Ovary (tissue), 9 donors: ENCODE data around the gene TRIM33. TPM values are rescaled to one million over a fixed set of nuclear protein-coding genes. Genes with fewer than 3 reads are reported as not detected.
A peak's percentile ranks its signal among the peaks of the same experiment; 100 is the strongest.

Experiments used
- DNase-seq, 5 donors: peaks; one replicate each; pipeline ENCODE4 v3.0.0-alpha.2; 2019 to 2020
- H3K27ac ChIP-seq, 2 donors: fragments of 200-600 bp; one replicate each; pipeline versions ENCODE4 v1.5.1 to v1.8.0; 2019 to 2022
- H3K27me3 ChIP-seq: fragments of 200-600 bp; one replicate; pipeline ENCODE4 v1.8.0; 2022
- H3K36me3 ChIP-seq: fragments of 200-600 bp; sonication (generic); one replicate; pipeline ENCODE4 v1.5.1; 2019
- H3K4me1 ChIP-seq: one replicate; pipeline ENCODE4 v1.8.1; 2013; ENCODE audit warnings: mild to moderate bottlenecking, moderate library complexity; ENCODE audit not compliant: insufficient read depth
- H3K4me3 ChIP-seq: fragments of 200-600 bp; sonication (generic); one replicate; pipeline ENCODE4 v1.5.1; 2017
- H3K9me3 ChIP-seq, 2 donors: fragments of 200-600 bp in 1 of 2; sonication (generic) in 1 of 2; one replicate each; pipeline versions ENCODE4 v1.5.1 to v1.8.1; 2013 to 2019; ENCODE audit warnings: mild to moderate bottlenecking in 1 of 2, moderate library complexity in 1 of 2
- EP300 ChIP-seq: sonication (generic); formaldehyde crosslinking; IDR thresholded peaks from one replicate; pipeline ENCODE4 v1.6.1; 2017; ENCODE audit warnings: antibody characterized with exemption
- POLR2A ChIP-seq: fragments of 450-650 bp; IDR thresholded peaks from one replicate; pipeline ENCODE4 v1.6.1; 2017; ENCODE audit warnings: antibody characterized with exemption, mild to moderate bottlenecking, moderate library complexity
- WGBS, 3 donors: extraction: QIAGEN DNeasy Blood & Tissue Kit in 1 of 3; methylation state at CpG; one replicate each; pipeline versions ENCODE4 v1.1.5 to v1.1.7; 2013 to 2017; 5-methylcytosine and 5-hydroxymethylcytosine counted together
- intact Hi-C, 4 donors: fragments of 100-400 bp; cut with DNase I; formaldehyde crosslinking; loops; one replicate each; pipeline versions ENCODE4 v1.11.0 to v1.15.1; 2022 to 2023
- polyA plus RNA-seq, 2 donors: library from polyadenylated mRNA; stranded (reverse); fragments of 200-250 nt in 1 of 2; fragments of 350-450 nt in 1 of 2; fragmentation: Illumina TruSeq in 1 of 2; extraction: RNeasy Lipid Tissue Mini Kit (QIAGEN cat#74804) in 1 of 2; gene quantifications; one replicate each; pipeline ENCODE4 v1.2.3, GENCODE V29; 2013 to 2014
- total RNA-seq, 7 donors: library from RNA; depleted of rRNA in 2 of 7; stranded (reverse); fragments of >200 nt in 2 of 7; fragmentation: NEBNext Ultra II Directional in 3 of 7; extraction: Animal tissue kit (Norgen Biotek cat#: 25700) in 3 of 7; gene quantifications; one replicate each; pipeline versions ENCODE4 v1.1.0 to v1.2.4, GENCODE V29; 2016 to 2023
- TF ChIP-seq, protein P1 (sequence below), 3 donors: fragments of 450-650 bp in 2 of 3; fragments of 200-600 bp in 1 of 3; IDR thresholded peaks; one replicate each; pipeline versions ENCODE4 v1.5.1 to v1.8.0; 2016 to 2022; ENCODE audit warnings: antibody characterized with exemption in 3 of 3, mild to moderate bottlenecking in 1 of 3
- donor health status: DM: no; HTN: no; CAD: no; lungs with moderate emphysema.
- donor health status: DM: no; HTN: no; CAD: no.
- donor health status: Bipolar disorder and iron deficiency.
- donor health status: DM: yes; HTN: yes; CAD: no.
- donor health status: DM: no; HTN: no; CAD: no.
- donor health status: DM: yes; HTN: yes; CAD: no.

Gene TRIM33
- total and polyA plus RNA-seq, 9 donors: 11.1 to 49.6 (median 38.3) TPM

DNA sequence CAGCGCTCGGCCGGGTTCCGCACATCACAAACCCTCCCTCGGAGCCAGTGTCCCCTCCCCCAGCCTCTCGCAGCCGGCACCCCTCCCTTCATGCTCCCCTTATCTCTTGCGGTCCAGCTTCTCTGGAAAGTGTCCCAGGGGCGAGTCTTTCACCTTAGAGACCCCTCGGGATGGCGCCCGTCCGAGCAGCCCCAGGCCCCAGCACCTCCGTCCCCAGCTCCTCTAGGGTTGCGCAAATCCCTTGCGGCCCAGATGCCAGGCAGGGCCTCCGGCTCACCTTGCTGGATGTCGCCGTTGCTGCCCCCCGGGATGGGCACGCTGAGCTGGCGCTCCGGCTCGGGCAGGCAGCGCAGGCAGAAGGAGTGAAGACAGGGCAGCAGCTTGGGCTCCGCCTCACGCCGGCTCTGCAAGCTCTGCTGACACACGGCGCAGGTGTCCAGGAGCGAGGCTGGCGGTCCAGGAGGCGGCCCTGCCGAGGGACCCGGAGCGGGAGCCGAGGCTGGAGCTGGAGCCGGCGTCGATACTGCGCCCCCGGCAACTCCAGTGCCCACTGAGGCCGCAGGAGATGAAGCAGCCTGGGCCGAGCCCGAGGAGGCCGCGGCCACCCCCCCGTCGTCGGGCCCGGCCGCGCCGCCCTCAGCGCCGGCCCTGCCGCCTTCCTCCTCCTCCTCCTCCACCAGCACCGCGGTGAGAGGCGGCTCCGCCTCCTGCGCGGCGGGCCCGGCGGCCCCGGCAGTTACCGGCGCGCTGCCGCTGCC is 550 bp downstream of the TRIM33 start:
- WGBS, 3 donors: 0 to 1% (median 0%) methylated on average over 48 to 70 of the region's 71 CpGs
- no peaks in the 10 kb centered on the region for H3K27me3 ChIP-seq
- peaks cover 7% of the 10 kb centered on the region for H3K4me1 ChIP-seq
- intact Hi-C loops: loop anchor here in 1 of 4 donors (5.0 kb wide), 1 partner anchor 592 kb away; no protein-coding TSS in a partner anchor
- TF ChIP-seq EP300: no peak
- no peak for TF ChIP-seq POLR2A
- TF ChIP-seq, protein P1, sequence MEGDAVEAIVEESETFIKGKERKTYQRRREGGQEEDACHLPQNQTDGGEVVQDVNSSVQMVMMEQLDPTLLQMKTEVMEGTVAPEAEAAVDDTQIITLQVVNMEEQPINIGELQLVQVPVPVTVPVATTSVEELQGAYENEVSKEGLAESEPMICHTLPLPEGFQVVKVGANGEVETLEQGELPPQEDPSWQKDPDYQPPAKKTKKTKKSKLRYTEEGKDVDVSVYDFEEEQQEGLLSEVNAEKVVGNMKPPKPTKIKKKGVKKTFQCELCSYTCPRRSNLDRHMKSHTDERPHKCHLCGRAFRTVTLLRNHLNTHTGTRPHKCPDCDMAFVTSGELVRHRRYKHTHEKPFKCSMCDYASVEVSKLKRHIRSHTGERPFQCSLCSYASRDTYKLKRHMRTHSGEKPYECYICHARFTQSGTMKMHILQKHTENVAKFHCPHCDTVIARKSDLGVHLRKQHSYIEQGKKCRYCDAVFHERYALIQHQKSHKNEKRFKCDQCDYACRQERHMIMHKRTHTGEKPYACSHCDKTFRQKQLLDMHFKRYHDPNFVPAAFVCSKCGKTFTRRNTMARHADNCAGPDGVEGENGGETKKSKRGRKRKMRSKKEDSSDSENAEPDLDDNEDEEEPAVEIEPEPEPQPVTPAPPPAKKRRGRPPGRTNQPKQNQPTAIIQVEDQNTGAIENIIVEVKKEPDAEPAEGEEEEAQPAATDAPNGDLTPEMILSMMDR (IDR thresholded peaks at IDR 0.05): no peak
- H3K9me3 ChIP-seq: no peaks in the 10 kb centered on the region
- peak overlapping the region; percentile 81 for H3K4me3 ChIP-seq
- peak overlapping the region; percentile 91 to 99 for H3K27ac ChIP-seq
- peak; percentile 41 to 70 (median 65) for DNase-seq
- no peaks in the 10 kb centered on the region for H3K36me3 ChIP-seq

DNA sequence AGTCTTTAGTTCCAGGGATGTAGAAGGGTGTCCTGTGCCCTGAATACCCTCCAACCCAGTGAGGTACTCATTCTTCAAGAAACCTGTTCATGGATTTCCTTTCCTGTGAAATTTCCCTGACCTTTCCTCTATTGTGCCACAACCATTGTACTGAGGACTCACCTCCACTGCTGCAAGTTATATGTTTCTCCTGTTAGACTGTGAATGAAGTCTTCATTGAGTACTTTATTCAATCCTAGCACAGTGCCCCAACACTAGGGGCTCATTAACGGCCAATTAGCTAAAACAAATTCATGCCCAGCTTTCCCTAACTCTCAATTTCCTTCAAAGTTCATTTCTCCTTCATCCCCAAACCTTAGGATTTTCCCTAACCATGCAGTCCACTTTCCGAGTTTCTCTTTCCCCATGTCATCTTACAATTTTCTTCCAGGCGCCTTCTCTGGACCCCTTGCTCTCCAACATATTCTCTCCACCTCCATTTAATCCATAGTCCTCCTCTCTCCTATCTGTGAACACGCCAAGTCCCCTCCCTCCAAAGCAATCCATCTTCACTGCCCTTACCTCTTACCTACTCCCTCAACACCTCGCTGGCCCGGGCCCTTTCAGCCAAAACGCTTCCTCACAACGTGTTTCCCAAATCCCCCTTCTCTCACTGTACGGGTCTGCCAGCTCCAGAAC is 1.3 kb downstream of the TRIM33 start:
- 1% methylated on average over 9 of the region's 9 CpGs for WGBS, 3 donors
- intact Hi-C loops: loop anchor here in 1 of 4 donors (5.0 kb wide), 1 partner anchor 593 kb away; no protein-coding TSS in a partner anchor
- H3K4me1 ChIP-seq: peaks cover 7% of the 10 kb centered on the region
- no peaks in the 10 kb centered on the region for H3K36me3 ChIP-seq
- H3K9me3 ChIP-seq: no peaks in the 10 kb centered on the region
- TF ChIP-seq, protein P1 (IDR thresholded peaks at IDR 0.05): no peak
- TF ChIP-seq EP300 (no peak), POLR2A (no peak)
- H3K27ac ChIP-seq: peak overlapping the region in 1 of 2 donors; percentile 99
- peak overlapping the region; percentile 81 for H3K4me3 ChIP-seq
- H3K27me3 ChIP-seq: no peaks in the 10 kb centered on the region
- DNase-seq: no peak

DNA sequence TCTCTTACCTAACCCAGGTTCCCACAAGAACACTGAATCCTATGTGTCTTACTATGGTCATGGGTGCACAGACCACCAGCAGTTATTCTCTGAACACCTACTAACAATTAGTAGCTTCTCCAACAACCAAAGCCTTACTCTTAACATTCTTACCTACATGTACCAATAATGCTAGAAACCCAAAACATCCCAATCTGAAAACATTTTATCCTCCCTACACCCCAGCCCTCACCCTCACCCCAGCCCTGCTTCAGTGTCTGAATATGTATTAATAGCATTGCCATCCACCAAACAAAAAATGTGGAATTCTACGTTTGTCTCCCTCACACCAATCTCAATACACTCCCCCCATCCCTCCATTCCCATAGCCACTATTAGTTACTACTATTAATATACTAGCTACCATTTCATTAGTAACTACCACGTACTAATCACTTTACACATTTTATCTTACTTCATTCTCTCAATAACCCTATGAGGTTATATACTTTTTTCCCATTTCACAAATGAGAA is 2.6 kb downstream of the TRIM33 start:
- no peak overlapping the region for H3K27ac ChIP-seq
- WGBS, 3 donors: 50 to 56% (median 54%) methylated on average over 2 of the region's 2 CpGs
- intact Hi-C loops: no loop called here
- H3K4me1 ChIP-seq: peaks cover 7% of the 10 kb centered on the region
- TF ChIP-seq, protein P1 (IDR thresholded peaks at IDR 0.05): no peak
- no peak for TF ChIP-seq EP300
- no peak for TF ChIP-seq POLR2A
- no peaks in the 10 kb centered on the region for H3K9me3 ChIP-seq
- no peaks in the 10 kb centered on the region for H3K36me3 ChIP-seq
- DNase-seq: no peak
- no peaks in the 10 kb centered on the region for H3K27me3 ChIP-seq
- H3K4me3 ChIP-seq: no peak overlapping the region

DNA sequence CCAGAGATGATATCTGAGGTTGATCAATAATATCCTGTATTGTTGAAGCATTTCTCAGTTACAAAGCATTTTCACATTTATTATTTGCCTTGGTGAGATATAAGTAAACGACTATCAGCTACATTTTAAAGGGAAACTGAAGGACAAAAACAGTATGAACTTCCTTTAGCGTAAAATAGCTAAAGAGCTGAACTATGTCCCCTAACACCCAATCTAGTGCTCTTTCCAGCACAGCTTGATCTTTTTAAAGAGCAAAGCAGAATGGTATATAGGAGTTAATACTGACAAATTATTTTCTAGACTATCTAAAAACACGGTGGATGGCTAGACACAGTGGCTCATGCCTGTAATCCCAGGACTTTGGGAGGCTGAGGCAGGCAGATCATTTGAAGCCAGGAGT is 3.5 kb downstream of the TRIM33 start:
- no peaks in the 10 kb centered on the region for H3K36me3 ChIP-seq
- no peak for TF ChIP-seq POLR2A
- TF ChIP-seq, protein P1 (IDR thresholded peaks at IDR 0.05): no peak
- TF ChIP-seq EP300: no peak
- 37 to 45% (median 43%) methylated on average over 3 of the region's 3 CpGs for WGBS, 3 donors
- no peaks in the 10 kb centered on the region for H3K27me3 ChIP-seq
- H3K4me1 ChIP-seq: peaks cover 7% of the 10 kb centered on the region
- intact Hi-C loops: no loop called here
- H3K4me3 ChIP-seq: no peak overlapping the region
- no peak overlapping the region for H3K27ac ChIP-seq
- no peaks in the 10 kb centered on the region for H3K9me3 ChIP-seq
- DNase-seq: no peak
